ENCODE results near the gene SRPK1. TPM values are rescaled to one million over a fixed set of nuclear protein-coding genes. Genes with fewer than 3 reads are reported as not detected.
A peak's percentile ranks its signal among the peaks of the same experiment; 100 is the strongest.

SRPK1 gene
- total and polyA plus RNA-seq, 2 of the 13 experiments (the other 11 are each of a cell fraction or from before 2014, with no cell fraction given): 56.4 to 142 TPM

DNA sequence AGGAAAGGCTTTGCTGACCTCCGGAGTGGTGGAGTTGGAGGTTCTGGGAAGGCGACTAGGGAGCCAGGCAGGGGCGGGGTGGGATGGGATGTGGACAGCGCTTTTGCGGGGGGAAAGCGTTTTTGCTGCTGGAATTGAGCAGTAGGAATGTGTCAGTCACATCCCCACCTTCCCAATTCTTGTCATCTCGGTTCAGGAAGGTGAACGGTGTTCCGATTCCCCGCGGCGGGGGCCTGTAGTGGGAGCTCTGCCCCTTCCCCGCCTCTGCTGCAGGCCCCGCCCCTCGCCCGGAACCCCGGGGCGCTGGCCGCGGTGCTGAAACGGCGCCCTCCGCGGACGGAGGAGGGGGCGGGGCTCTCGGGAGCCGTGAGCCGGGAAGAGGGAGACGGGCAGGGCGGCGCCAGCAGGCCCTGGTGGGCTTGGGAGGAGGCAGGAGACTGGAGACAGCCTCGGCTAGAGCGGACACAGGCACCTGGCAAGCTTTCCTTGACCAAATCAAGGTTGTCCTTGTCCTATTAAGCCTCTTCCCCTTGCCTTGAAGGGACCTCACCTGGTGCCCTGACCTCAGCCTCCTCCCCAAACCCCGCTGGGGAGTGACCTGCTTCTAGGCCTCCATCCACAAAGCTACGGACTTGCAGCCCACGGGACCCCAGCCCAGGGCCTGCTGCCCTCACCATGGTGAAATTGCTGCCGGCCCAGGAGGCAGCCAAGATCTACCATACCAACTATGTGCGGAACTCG is 115.7 kb downstream of the SRPK1 start, which contains the start of gene LHFPL5 (continued):
- TF ChIP-seq HOXA9 (CRISPR knock-in tag; IDR thresholded peaks at IDR 0.05; ENCODE audit: borderline replicate concordance) (peak; percentile 98), MBNL3 (CRISPR knock-in tag; conservative IDR thresholded peaks at IDR 0.05) (no peak), U2AF2 (IDR thresholded peaks at IDR 0.05; ENCODE audit: low read depth, low read length) (no peak), REXO4 (CRISPR knock-in tag; IDR thresholded peaks at IDR 0.05; ENCODE audit: borderline replicate concordance) (no peak), ZNF780A (CRISPR knock-in tag; IDR thresholded peaks at IDR 0.05) (peak; percentile 99), KDM3A (CRISPR knock-in tag; IDR thresholded peaks at IDR 0.05; ENCODE audit: low read depth) (peak; percentile 98), ZFP41 (CRISPR knock-in tag; IDR thresholded peaks at IDR 0.05; ENCODE audit: borderline replicate concordance) (peak; percentile 98), ZNF446 (CRISPR knock-in tag; IDR thresholded peaks at IDR 0.05) (peak; percentile 99), SCMH1 (CRISPR knock-in tag; IDR thresholded peaks at IDR 0.05; ENCODE audit: borderline replicate concordance) (no peak), ISL2 (CRISPR knock-in tag; IDR thresholded peaks at IDR 0.05) (peak; percentile 92), KAT2B (IDR thresholded peaks at IDR 0.05; ENCODE audit: borderline replicate concordance, low read depth, low read length) (no peak), TOE1 (CRISPR knock-in tag; IDR thresholded peaks at IDR 0.05) (peak; percentile 98), YEATS4 (CRISPR knock-in tag; IDR thresholded peaks at IDR 0.05; ENCODE audit: borderline replicate concordance) (peak; percentile 83), ZZZ3 (CRISPR knock-in tag; IDR thresholded peaks at IDR 0.05; ENCODE audit: borderline replicate concordance) (0 out of 2 replicates have a peak, but pooled peaks have one; percentile 54), SRY (CRISPR knock-in tag; IDR thresholded peaks at IDR 0.05) (peak; percentile 99), ZC3H4 (CRISPR knock-in tag; IDR thresholded peaks at IDR 0.05; ENCODE audit: borderline replicate concordance) (no peak), CENPT (CRISPR knock-in tag; IDR thresholded peaks at IDR 0.05; ENCODE audit: low read depth) (no peak; the same call in 1 of the 2 replicates), NCOA1 (CRISPR knock-in tag; IDR thresholded peaks at IDR 0.05) (peak; percentile 94; the same call in 1 of the 2 replicates)
- TF ChIP-seq, protein P1, sequence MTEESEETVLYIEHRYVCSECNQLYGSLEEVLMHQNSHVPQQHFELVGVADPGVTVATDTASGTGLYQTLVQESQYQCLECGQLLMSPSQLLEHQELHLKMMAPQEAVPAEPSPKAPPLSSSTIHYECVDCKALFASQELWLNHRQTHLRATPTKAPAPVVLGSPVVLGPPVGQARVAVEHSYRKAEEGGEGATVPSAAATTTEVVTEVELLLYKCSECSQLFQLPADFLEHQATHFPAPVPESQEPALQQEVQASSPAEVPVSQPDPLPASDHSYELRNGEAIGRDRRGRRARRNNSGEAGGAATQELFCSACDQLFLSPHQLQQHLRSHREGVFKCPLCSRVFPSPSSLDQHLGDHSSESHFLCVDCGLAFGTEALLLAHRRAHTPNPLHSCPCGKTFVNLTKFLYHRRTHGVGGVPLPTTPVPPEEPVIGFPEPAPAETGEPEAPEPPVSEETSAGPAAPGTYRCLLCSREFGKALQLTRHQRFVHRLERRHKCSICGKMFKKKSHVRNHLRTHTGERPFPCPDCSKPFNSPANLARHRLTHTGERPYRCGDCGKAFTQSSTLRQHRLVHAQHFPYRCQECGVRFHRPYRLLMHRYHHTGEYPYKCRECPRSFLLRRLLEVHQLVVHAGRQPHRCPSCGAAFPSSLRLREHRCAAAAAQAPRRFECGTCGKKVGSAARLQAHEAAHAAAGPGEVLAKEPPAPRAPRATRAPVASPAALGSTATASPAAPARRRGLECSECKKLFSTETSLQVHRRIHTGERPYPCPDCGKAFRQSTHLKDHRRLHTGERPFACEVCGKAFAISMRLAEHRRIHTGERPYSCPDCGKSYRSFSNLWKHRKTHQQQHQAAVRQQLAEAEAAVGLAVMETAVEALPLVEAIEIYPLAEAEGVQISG (CRISPR knock-in tag; IDR thresholded peaks at IDR 0.05): peak; percentile 93
- TF ChIP-seq, protein P2, sequence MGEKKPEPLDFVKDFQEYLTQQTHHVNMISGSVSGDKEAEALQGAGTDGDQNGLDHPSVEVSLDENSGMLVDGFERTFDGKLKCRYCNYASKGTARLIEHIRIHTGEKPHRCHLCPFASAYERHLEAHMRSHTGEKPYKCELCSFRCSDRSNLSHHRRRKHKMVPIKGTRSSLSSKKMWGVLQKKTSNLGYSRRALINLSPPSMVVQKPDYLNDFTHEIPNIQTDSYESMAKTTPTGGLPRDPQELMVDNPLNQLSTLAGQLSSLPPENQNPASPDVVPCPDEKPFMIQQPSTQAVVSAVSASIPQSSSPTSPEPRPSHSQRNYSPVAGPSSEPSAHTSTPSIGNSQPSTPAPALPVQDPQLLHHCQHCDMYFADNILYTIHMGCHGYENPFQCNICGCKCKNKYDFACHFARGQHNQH (CRISPR knock-in tag; IDR thresholded peaks at IDR 0.05): peak; percentile 98
- TF ChIP-seq, protein P3, sequence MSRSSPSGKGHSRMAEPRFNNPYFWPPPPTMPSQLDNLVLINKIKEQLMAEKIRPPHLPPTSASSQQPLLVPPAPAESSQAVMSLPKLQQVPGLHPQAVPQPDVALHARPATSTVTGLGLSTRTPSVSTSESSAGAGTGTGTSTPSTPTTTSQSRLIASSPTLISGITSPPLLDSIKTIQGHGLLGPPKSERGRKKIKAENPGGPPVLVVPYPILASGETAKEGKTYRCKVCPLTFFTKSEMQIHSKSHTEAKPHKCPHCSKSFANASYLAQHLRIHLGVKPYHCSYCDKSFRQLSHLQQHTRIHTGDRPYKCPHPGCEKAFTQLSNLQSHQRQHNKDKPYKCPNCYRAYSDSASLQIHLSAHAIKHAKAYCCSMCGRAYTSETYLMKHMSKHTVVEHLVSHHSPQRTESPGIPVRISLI (CRISPR knock-in tag; IDR thresholded peaks at IDR 0.05; ENCODE audit: borderline replicate concordance): no peak
- TF ChIP-seq, protein P4, sequence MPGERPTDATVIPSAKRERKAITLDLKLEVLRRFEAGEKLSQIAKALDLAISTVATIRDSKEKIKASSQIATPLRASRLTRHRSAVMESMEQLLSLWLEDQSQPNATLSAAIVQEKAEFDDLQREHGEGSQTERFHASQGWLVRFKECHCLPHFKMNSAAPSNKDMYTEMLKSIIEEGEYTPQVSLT (CRISPR knock-in tag; IDR thresholded peaks at IDR 0.05; ENCODE audit: borderline replicate concordance, low read depth): no peak
- TF ChIP-seq, protein P5, sequence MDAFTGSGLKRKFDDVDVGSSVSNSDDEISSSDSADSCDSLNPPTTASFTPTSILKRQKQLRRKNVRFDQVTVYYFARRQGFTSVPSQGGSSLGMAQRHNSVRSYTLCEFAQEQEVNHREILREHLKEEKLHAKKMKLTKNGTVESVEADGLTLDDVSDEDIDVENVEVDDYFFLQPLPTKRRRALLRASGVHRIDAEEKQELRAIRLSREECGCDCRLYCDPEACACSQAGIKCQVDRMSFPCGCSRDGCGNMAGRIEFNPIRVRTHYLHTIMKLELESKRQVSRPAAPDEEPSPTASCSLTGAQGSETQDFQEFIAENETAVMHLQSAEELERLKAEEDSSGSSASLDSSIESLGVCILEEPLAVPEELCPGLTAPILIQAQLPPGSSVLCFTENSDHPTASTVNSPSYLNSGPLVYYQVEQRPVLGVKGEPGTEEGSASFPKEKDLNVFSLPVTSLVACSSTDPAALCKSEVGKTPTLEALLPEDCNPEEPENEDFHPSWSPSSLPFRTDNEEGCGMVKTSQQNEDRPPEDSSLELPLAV (CRISPR knock-in tag; conservative IDR thresholded peaks at IDR 0.05; ENCODE audit: low read depth): peak; percentile 96

All from HepG2 (cell line).